ENCODE results near the gene SCEL. TPM values are rescaled to one million over a fixed set of nuclear protein-coding genes. Genes with fewer than 3 reads are reported as not detected.

SCEL gene
- total and polyA plus RNA-seq, 2 of the 8 experiments (the other 6 are each of a cell fraction or from before 2014, with no cell fraction given) = not detected

GRCh38 chr13:77611068-77611467, 75.6 kb downstream of the SCEL start (continued):
- TF ChIP-seq SIX5 (IDR thresholded peaks at IDR 0.05; ENCODE audit: low read depth, low read length) (no peak), CBX5 (IDR thresholded peaks at IDR 0.05; ENCODE audit: low read depth, low read length) (no peak), CTCF (IDR thresholded peaks at IDR 0.05; ENCODE audit: control extremely low read depth in 1 of 3, insufficient read depth in 1 of 3, low read depth in 1 of 3, low read length in 3 of 3) (no peak)
